ENCODE results near the gene UGT8.
"Not testable (repeated sequence)": the region's sequence is repeated elsewhere in the genome, so short reads cannot be mapped to it uniquely, and the experiment has no call there.

UGT8 gene

GRCh38 chr4:114598191-114599121 lies at the start of gene UGT8:
TSS of gene UGT8 (plus strand) at chr4:114598807. CDS start at chr4:114622881, 24,074 bp downstream.
- peak; percentile 36 for DNase-seq

GRCh38 chr4:114549638-114550037 lies 49.0 kb upstream of the UGT8 start:
- DNase-seq: no peak

GRCh38 chr4:114558446-114559020 lies 40.1 kb upstream of the UGT8 start:
- DNase-seq: no peak

- DNase-seq: no peak
These were observed 37.0 kb upstream of the UGT8 start for GRCh38 chr4:114561590-114561989.

GRCh38 chr4:114562176-114562904 lies 36.3 kb upstream of the UGT8 start:
- DNase-seq: no peak

GRCh38 chr4:114563536-114564315 lies 34.9 kb upstream of the UGT8 start:
- no peak for DNase-seq

GRCh38 chr4:114577386-114577785 lies 21.2 kb upstream of the UGT8 start:
- DNase-seq: no peak

- DNase-seq: no peak
These were observed 16.0 kb upstream of the UGT8 start for GRCh38 chr4:114582621-114583020.

- DNase-seq: no peak
These were observed 10.3 kb upstream of the UGT8 start for GRCh38 chr4:114588305-114588704.

GRCh38 chr4:114590360-114590759 lies 8.2 kb upstream of the UGT8 start:
- not testable (repeated sequence) for DNase-seq

- no peak for DNase-seq
These were observed 5.1 kb upstream of the UGT8 start for GRCh38 chr4:114593526-114593925.

GRCh38 chr4:114595207-114595606 lies 3.4 kb upstream of the UGT8 start:
- no peak for DNase-seq

GRCh38 chr4:114595921-114596320 lies 2.7 kb upstream of the UGT8 start:
- no peak for DNase-seq

- no peak for DNase-seq
These were observed 1.0 kb upstream of the UGT8 start for GRCh38 chr4:114597410-114598115.

GRCh38 chr4:114599231-114599902 lies 760 bp downstream of the UGT8 start:
- DNase-seq: no peak

- peak; percentile 31 for DNase-seq
These were observed 1.4 kb downstream of the UGT8 start for GRCh38 chr4:114599903-114600552.

- no peak for DNase-seq
These were observed 2.1 kb downstream of the UGT8 start for GRCh38 chr4:114600672-114601071.

- DNase-seq: no peak
These were observed 2.9 kb downstream of the UGT8 start for GRCh38 chr4:114601304-114602052.

- DNase-seq: no peak
These were observed 4.9 kb downstream of the UGT8 start for GRCh38 chr4:114603497-114603896.

GRCh38 chr4:114606245-114606644 lies 7.6 kb downstream of the UGT8 start:
- peak; percentile 84 for DNase-seq
